ENCODE data around the gene SORCS3. TPM values are rescaled to one million over a fixed set of nuclear protein-coding genes. Genes with fewer than 3 reads are reported as not detected.

Gene SORCS3
- total RNA-seq, 1 donor from 2014 or later = 1.00 TPM

- DNase-seq (ENCODE audit: low read depth) = no peak
- no peaks in the 10 kb centered on the region for H3K36me3 ChIP-seq (ENCODE audit: insufficient read depth, low read length)
- Mint-ChIP-seq H3K4me3 (ENCODE audit: unreplicated experiment) (no peak overlapping the region), H3K4me1 (ENCODE audit: low read depth, unreplicated experiment) (no peaks in the 10 kb centered on the region), H3K36me3 (ENCODE audit: low read depth, unreplicated experiment) (no peaks in the 10 kb centered on the region), H3K9me3 (ENCODE audit: unreplicated experiment) (peaks cover 5% of the 10 kb centered on the region), H3K27me3 (ENCODE audit: low read depth, unreplicated experiment) (peaks cover 6% of the 10 kb centered on the region), H3K27ac (ENCODE audit: unreplicated experiment) (no peak overlapping the region)
- H4K20me1 ChIP-seq (ENCODE audit: insufficient read depth, low read length) = no peaks in the 10 kb centered on the region
- FAIRE-seq = no peak
- H3K4me3 ChIP-seq (ENCODE audit: insufficient read depth, low read depth, low read length) = no peak overlapping the region
- H3K9me3 ChIP-seq (ENCODE audit: insufficient read depth, low read depth, low read length) = no peaks in the 10 kb centered on the region
- H2AFZ ChIP-seq (ENCODE audit: low read depth, low read length) = no peak overlapping the region
- no peak overlapping the region for H3K9ac ChIP-seq (ENCODE audit: low read length)
- no peaks in the 10 kb centered on the region for H3K79me2 ChIP-seq (ENCODE audit: insufficient read depth, low read length)
- H3K27ac ChIP-seq (ENCODE audit: low read depth, low read length) = no peak overlapping the region
- H3K27me3 ChIP-seq (ENCODE audit: insufficient read depth, low read length) = peaks cover 3% of the 10 kb centered on the region
- H3K4me1 ChIP-seq (ENCODE audit: insufficient read depth, low read length) = no peaks in the 10 kb centered on the region
- TF ChIP-seq CTCF (IDR thresholded peaks at IDR 0.05; ENCODE audit: insufficient read depth, low read depth, low read length) = no peak
- no peak for TF ChIP-seq EZH2 (IDR thresholded peaks at IDR 0.05; ENCODE audit: insufficient read depth, low read length)
- no peak overlapping the region for H3K4me2 ChIP-seq (ENCODE audit: low read length)
These were observed 32.8 kb upstream of the SORCS3 start for GRCh38 chr10:104608091-104608828.

DNA sequence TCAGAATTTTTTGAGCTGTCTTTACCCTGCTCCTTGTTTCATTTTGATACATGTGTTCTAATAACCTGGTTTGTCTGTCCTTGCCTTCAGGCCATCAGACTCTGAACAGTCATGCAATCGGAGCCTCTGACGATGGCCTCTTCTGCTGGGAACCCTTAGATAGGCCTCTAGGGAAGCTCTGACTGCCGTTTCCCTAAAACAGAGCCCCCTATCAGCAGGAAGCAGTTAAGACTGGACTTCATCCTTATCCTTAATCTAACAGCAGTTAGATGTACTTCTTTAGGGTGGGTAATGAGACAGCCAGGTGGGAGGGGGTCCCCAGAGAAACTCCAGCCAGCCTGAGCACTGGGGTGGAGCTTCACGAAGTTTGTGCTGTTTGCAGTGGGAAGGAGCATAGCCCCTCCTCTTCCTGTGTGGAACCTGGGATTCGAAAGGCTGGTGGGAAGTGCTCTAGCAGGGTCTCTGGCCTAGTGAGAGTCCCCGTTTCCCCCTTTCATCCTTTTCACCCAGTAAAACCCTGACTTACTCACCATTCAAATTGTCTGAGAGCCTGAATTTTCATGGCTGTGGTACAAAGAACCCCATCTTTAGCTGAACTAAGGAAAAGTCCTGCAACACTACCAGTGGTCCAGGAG is 28.4 kb upstream of the SORCS3 start:
- Histone ChIP-seq H3K79me2 (ENCODE audit: insufficient read depth, low read length) (no peaks in the 10 kb centered on the region), H3K36me3 (ENCODE audit: insufficient read depth, low read length) (no peaks in the 10 kb centered on the region), H3K4me2 (ENCODE audit: low read length) (no peak overlapping the region), H3K4me1 (ENCODE audit: insufficient read depth, low read length) (no peaks in the 10 kb centered on the region), H3K27me3 (ENCODE audit: insufficient read depth, low read length) (no peaks in the 10 kb centered on the region), H3K9ac (ENCODE audit: low read length) (no peak overlapping the region), H3K9me3 (ENCODE audit: insufficient read depth, low read depth, low read length) (no peaks in the 10 kb centered on the region), H4K20me1 (ENCODE audit: insufficient read depth, low read length) (no peaks in the 10 kb centered on the region), H3K27ac (ENCODE audit: low read depth, low read length) (no peak overlapping the region), H3K4me3 (ENCODE audit: insufficient read depth, low read depth, low read length) (no peak overlapping the region), H2AFZ (ENCODE audit: low read depth, low read length) (no peak overlapping the region)
- no peaks in the 10 kb centered on the region for H3K4me1 Mint-ChIP-seq (ENCODE audit: low read depth, unreplicated experiment)
- no peak for FAIRE-seq
- no peak for DNase-seq (ENCODE audit: low read depth)
- H3K36me3 Mint-ChIP-seq (ENCODE audit: low read depth, unreplicated experiment) = no peaks in the 10 kb centered on the region
- peaks cover 9% of the 10 kb centered on the region for H3K27me3 Mint-ChIP-seq (ENCODE audit: low read depth, unreplicated experiment)
- no peak for TF ChIP-seq CTCF (IDR thresholded peaks at IDR 0.05; ENCODE audit: insufficient read depth, low read depth, low read length)
- no peak for TF ChIP-seq EZH2 (IDR thresholded peaks at IDR 0.05; ENCODE audit: insufficient read depth, low read length)
- H3K4me3 Mint-ChIP-seq (ENCODE audit: unreplicated experiment) = no peak overlapping the region
- no peak overlapping the region for H3K27ac Mint-ChIP-seq (ENCODE audit: unreplicated experiment)
- peaks cover 5% of the 10 kb centered on the region for H3K9me3 Mint-ChIP-seq (ENCODE audit: unreplicated experiment)

- H3K79me2 ChIP-seq (ENCODE audit: insufficient read depth, low read length) = no peaks in the 10 kb centered on the region
- H3K27ac ChIP-seq (ENCODE audit: low read depth, low read length) = no peak overlapping the region
- H3K4me2 ChIP-seq (ENCODE audit: low read length) = no peak overlapping the region
- H4K20me1 ChIP-seq (ENCODE audit: insufficient read depth, low read length) = no peaks in the 10 kb centered on the region
- no peaks in the 10 kb centered on the region for H3K36me3 ChIP-seq (ENCODE audit: insufficient read depth, low read length)
- peaks cover 5% of the 10 kb centered on the region for H3K9me3 Mint-ChIP-seq (ENCODE audit: unreplicated experiment)
- no peaks in the 10 kb centered on the region for H3K36me3 Mint-ChIP-seq (ENCODE audit: low read depth, unreplicated experiment)
- H2AFZ ChIP-seq (ENCODE audit: low read depth, low read length) = no peak overlapping the region
- no peak overlapping the region for H3K4me3 ChIP-seq (ENCODE audit: insufficient read depth, low read depth, low read length)
- no peak overlapping the region for H3K9ac ChIP-seq (ENCODE audit: low read length)
- no peak overlapping the region for H3K27ac Mint-ChIP-seq (ENCODE audit: unreplicated experiment)
- FAIRE-seq (no peak), DNase-seq (ENCODE audit: low read depth) (no peak)
- H3K27me3 ChIP-seq (ENCODE audit: insufficient read depth, low read length) = no peaks in the 10 kb centered on the region
- no peak overlapping the region for H3K4me3 Mint-ChIP-seq (ENCODE audit: unreplicated experiment)
- H3K4me1 Mint-ChIP-seq (ENCODE audit: low read depth, unreplicated experiment) = no peaks in the 10 kb centered on the region
- TF ChIP-seq EZH2 (IDR thresholded peaks at IDR 0.05; ENCODE audit: insufficient read depth, low read length) (no peak), CTCF (IDR thresholded peaks at IDR 0.05; ENCODE audit: insufficient read depth, low read depth, low read length) (no peak)
- H3K27me3 Mint-ChIP-seq (ENCODE audit: low read depth, unreplicated experiment) = peaks cover 10% of the 10 kb centered on the region
- H3K4me1 ChIP-seq (ENCODE audit: insufficient read depth, low read length) = no peaks in the 10 kb centered on the region
- no peaks in the 10 kb centered on the region for H3K9me3 ChIP-seq (ENCODE audit: insufficient read depth, low read depth, low read length)
These were observed 27.7 kb upstream of the SORCS3 start for GRCh38 chr10:104613406-104613805.
